Globus pallidus (tissue), 1 donor: ENCODE results near the gene AMOTL2.

Experiments used
- DNase-seq: peaks from one replicate; pipeline ENCODE4 v3.0.0-alpha.2; 2015; ENCODE audit warnings: low spot score

Gene AMOTL2

GRCh38 chr3:134315286-134316106, 58.8 kb downstream of the AMOTL2 start:
- DNase-seq, result no peak

- DNase-seq, result no peak
Observed at GRCh38 chr3:134314588-134315285, 59.5 kb downstream of the AMOTL2 start.

GRCh38 chr3:134313847-134314587, 60.2 kb downstream of the AMOTL2 start:
- DNase-seq, result no peak

- DNase-seq, result no peak
Observed at GRCh38 chr3:134312873-134313846, 61.1 kb downstream of the AMOTL2 start.

- no peak for DNase-seq
Observed at GRCh38 chr3:134312072-134312872, 62.0 kb downstream of the AMOTL2 start.

GRCh38 chr3:134311693-134312071, 62.6 kb downstream of the AMOTL2 start:
- DNase-seq, result no peak

- no peak for DNase-seq
Observed at GRCh38 chr3:134311265-134311664, 63.0 kb downstream of the AMOTL2 start.

GRCh38 chr3:134309987-134310700, 64.1 kb downstream of the AMOTL2 start:
- no peak for DNase-seq

- DNase-seq, result peak; percentile 86
Observed at GRCh38 chr3:134308350-134308891, 65.8 kb downstream of the AMOTL2 start.

- no peak for DNase-seq
Observed at GRCh38 chr3:134307425-134307824, 66.8 kb downstream of the AMOTL2 start.

GRCh38 chr3:134306320-134306719, 67.9 kb downstream of the AMOTL2 start:
- DNase-seq, result no peak
